GM23338 (cell line): Measurements from ENCODE around the gene PUS7. TPM values are rescaled to one million over a fixed set of nuclear protein-coding genes. Genes with fewer than 3 reads are reported as not detected.
A peak's percentile ranks its signal among the peaks of the same experiment; 100 is the strongest.
"Not testable (repeated sequence)": the region's sequence is repeated elsewhere in the genome, so short reads cannot be mapped to it uniquely, and the experiment has no call there.

Experiments
- ATAC-seq: fragments of 200-7000 bp; cut with Tn5 transposase; 3 replicates; pipeline ENCODE4 v1.9.1; 2020
- DNase-seq: peaks from one replicate; pipeline ENCODE4 v3.0.0-alpha.2; 2015; ENCODE audit warnings: low spot score
- H2AFZ ChIP-seq: fragments of 200-600 bp; sonication (generic); 2 replicates; pipeline ENCODE4 v1.8.0; 2016; ENCODE audit warnings: antibody characterized with exemption, mild to moderate bottlenecking, moderate library complexity
- H3F3A ChIP-seq: fragments of 200-600 bp; sonication (generic); replicated peaks from 2 replicates; pipeline ENCODE4 v1.8.0; 2017; ENCODE audit warnings: antibody characterized with exemption, mixed run types, low read depth
- H3K27ac ChIP-seq: fragments of 200-600 bp; sonication (generic); 2 replicates; pipeline ENCODE4 v1.6.1; 2016; ENCODE audit warnings: low read depth
- H3K27me3 ChIP-seq: fragments of 200-600 bp; sonication (generic); 2 replicates; pipeline ENCODE4 v1.8.0; 2016; ENCODE audit warnings: mild to moderate bottlenecking, mixed run types, moderate library complexity; ENCODE audit not compliant: insufficient read depth
- H3K36me3 ChIP-seq: fragments of 200-600 bp; sonication (generic); 2 replicates; pipeline ENCODE4 v1.8.0; 2016; ENCODE audit warnings: mild to moderate bottlenecking; ENCODE audit not compliant: insufficient read depth
- H3K4me1 ChIP-seq: fragments of 200-600 bp; sonication (generic); 2 replicates; pipeline ENCODE4 v1.8.0; 2016; ENCODE audit warnings: mild to moderate bottlenecking, moderate library complexity; ENCODE audit not compliant: insufficient read depth
- H3K4me2 ChIP-seq: fragments of 200-600 bp; sonication (generic); 2 replicates; pipeline ENCODE4 v1.7.1; 2017; ENCODE audit warnings: mixed run types
- H3K4me3 ChIP-seq: fragments of 200-600 bp; sonication (generic); 2 replicates; pipeline ENCODE4 v1.6.1; 2016; ENCODE audit warnings: mixed run types
- H3K79me2 ChIP-seq: fragments of 200-600 bp; sonication (generic); replicated peaks from 2 replicates; pipeline ENCODE4 v1.8.0; 2017; ENCODE audit warnings: mild to moderate bottlenecking; ENCODE audit not compliant: insufficient read depth
- H3K9me2 ChIP-seq: fragments of 200-600 bp; sonication (generic); 2 replicates; pipeline ENCODE4 v1.8.0; 2017; ENCODE audit not compliant: insufficient read depth
- H4K20me1 ChIP-seq: fragments of 200-600 bp; sonication (generic); replicated peaks from 2 replicates; pipeline ENCODE4 v1.8.0; 2017; ENCODE audit warnings: mild to moderate bottlenecking; ENCODE audit not compliant: insufficient read depth
- H3K27ac Mint-ChIP-seq: 2 replicates; pipeline ENCODE4 v1.8.0; 2020; ENCODE audit warnings: inconsistent platforms, mild to moderate bottlenecking, moderate library complexity, mixed read lengths
- H3K27me3 Mint-ChIP-seq: 3 replicates; pipeline ENCODE4 v1.8.0; 2022; ENCODE audit warnings: low read depth, mild to moderate bottlenecking, moderate library complexity, mixed read lengths, inconsistent platforms; ENCODE audit not compliant: insufficient read depth, poor library complexity
- H3K36me3 Mint-ChIP-seq: 3 replicates; pipeline ENCODE4 v1.8.0; 2021; ENCODE audit warnings: low read depth, mild to moderate bottlenecking, inconsistent platforms, moderate library complexity, mixed read lengths
- H3K4me1 Mint-ChIP-seq: 3 replicates; pipeline ENCODE4 v1.8.0; 2020; ENCODE audit warnings: mild to moderate bottlenecking, inconsistent platforms, mixed read lengths
- H3K4me3 Mint-ChIP-seq: 3 replicates; pipeline ENCODE4 v1.8.0; 2021; ENCODE audit warnings: moderate library complexity, mild to moderate bottlenecking, inconsistent platforms, mixed read lengths
- H3K9me3 Mint-ChIP-seq: 3 replicates; pipeline ENCODE4 v1.8.0; 2020; ENCODE audit warnings: moderate library complexity, mild to moderate bottlenecking, inconsistent platforms, mixed read lengths
- CTCF ChIP-seq, 2 experiments: fragments of 200-600 bp in 1 of 2; sonication (generic) in 1 of 2; conservative IDR thresholded peaks; 2 replicates each; pipeline versions ENCODE4 v1.5.1 to v1.6.1; 2016 to 2017; ENCODE audit warnings: antibody characterized with exemption in 2 of 2, low read depth in 2 of 2, mild to moderate bottlenecking in 2 of 2, moderate library complexity in 1 of 2
- ETS1 ChIP-seq: IDR thresholded peaks from 2 replicates; pipeline ENCODE4 v1.6.1; 2016; ENCODE audit warnings: antibody characterized with exemption
- EZH2 ChIP-seq: fragments of 200-600 bp; sonication (generic); IDR thresholded peaks from one replicate; pipeline ENCODE4 v1.8.0; 2017; ENCODE audit warnings: antibody characterized with exemption, mild to moderate bottlenecking, low read depth; ENCODE audit not compliant: unreplicated experiment
- EZH2phosphoT487 ChIP-seq: fragments of 200-600 bp; sonication (generic); IDR thresholded peaks from one replicate; pipeline ENCODE4 v1.8.1; 2018; ENCODE audit warnings: antibody characterized with exemption; ENCODE audit not compliant: unreplicated experiment
- JUNB ChIP-seq: IDR thresholded peaks from one replicate; pipeline ENCODE4 v1.6.1; 2016; ENCODE audit warnings: antibody characterized with exemption; ENCODE audit not compliant: unreplicated experiment
- NANOG ChIP-seq: IDR thresholded peaks from 2 replicates; pipeline ENCODE4 v1.6.1; 2016; ENCODE audit warnings: antibody characterized with exemption, borderline replicate concordance
- POLR2AphosphoS5 ChIP-seq: IDR thresholded peaks from 2 replicates; pipeline ENCODE4 v1.6.1; 2016; ENCODE audit warnings: antibody characterized with exemption, low read depth
- ZNF114 ChIP-seq: fragments of 250-450 bp; sonication (Bioruptor Pico); IDR thresholded peaks from 2 replicates; pipeline ENCODE4 v1.5.0; 2020; ENCODE audit warnings: mild to moderate bottlenecking, moderate library complexity
- ZNF331 ChIP-seq: fragments of 250-450 bp; sonication (Bioruptor Pico); IDR thresholded peaks from 2 replicates; pipeline ENCODE4 v1.5.0; 2020; ENCODE audit warnings: low read depth, mild to moderate bottlenecking, moderate library complexity
- polyA plus RNA-seq: library from polyadenylated mRNA; unstranded; fragments of >200 nt; fragmentation: Nextera tagmentation; extraction: Ambion mirVana; gene quantifications from 2 replicates; pipeline ENCODE4 v1.2.1, GENCODE V29; 2016
- total RNA-seq: library from RNA; depleted of rRNA; stranded (reverse); fragments of >200 nt; shearing (Covaris generic); gene quantifications from 2 replicates; pipeline ENCODE4 v1.2.3, GENCODE V29; 2014
- TF ChIP-seq, protein P1 (sequence below): IDR thresholded peaks from one replicate; pipeline ENCODE4 v1.6.1; 2018; ENCODE audit warnings: antibody characterized with exemption; ENCODE audit not compliant: unreplicated experiment

Gene PUS7
- total and polyA plus RNA-seq, 2 experiments from 2014 or later, result 34.8 to 62.2 TPM

DNA sequence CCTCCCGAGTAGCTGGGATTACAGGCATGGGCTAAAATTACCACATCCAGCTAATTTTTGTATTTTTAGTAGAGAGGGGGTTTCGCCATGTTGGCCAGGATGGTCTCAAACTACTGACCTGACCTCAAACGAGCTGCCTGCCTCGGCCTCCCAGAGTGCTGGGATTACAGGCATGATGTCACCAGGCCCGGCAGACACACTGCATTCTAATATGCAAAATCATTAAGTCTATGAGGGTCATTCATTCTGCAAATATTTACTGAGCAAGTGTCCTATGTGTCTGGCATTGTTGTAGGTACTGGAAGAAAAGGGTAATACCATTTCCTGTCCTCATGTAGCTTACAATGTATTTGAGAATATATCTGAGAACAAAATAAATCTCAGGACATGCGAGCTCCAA lies 2.7 kb downstream of the PUS7 start (continued):
- TF ChIP-seq ETS1 (no peak), POLR2AphosphoS5 (no peak), ZNF331 (CRISPR knock-in tag) (no peak), JUNB (no peak), ZNF114 (no peak), NANOG (no peak), CTCF (conservative IDR thresholded peaks at IDR 0.05; ENCODE audit: low read depth in 2 of 2) (no peak), EZH2phosphoT487 (no peak), EZH2 (no peak)
- TF ChIP-seq, protein P1, sequence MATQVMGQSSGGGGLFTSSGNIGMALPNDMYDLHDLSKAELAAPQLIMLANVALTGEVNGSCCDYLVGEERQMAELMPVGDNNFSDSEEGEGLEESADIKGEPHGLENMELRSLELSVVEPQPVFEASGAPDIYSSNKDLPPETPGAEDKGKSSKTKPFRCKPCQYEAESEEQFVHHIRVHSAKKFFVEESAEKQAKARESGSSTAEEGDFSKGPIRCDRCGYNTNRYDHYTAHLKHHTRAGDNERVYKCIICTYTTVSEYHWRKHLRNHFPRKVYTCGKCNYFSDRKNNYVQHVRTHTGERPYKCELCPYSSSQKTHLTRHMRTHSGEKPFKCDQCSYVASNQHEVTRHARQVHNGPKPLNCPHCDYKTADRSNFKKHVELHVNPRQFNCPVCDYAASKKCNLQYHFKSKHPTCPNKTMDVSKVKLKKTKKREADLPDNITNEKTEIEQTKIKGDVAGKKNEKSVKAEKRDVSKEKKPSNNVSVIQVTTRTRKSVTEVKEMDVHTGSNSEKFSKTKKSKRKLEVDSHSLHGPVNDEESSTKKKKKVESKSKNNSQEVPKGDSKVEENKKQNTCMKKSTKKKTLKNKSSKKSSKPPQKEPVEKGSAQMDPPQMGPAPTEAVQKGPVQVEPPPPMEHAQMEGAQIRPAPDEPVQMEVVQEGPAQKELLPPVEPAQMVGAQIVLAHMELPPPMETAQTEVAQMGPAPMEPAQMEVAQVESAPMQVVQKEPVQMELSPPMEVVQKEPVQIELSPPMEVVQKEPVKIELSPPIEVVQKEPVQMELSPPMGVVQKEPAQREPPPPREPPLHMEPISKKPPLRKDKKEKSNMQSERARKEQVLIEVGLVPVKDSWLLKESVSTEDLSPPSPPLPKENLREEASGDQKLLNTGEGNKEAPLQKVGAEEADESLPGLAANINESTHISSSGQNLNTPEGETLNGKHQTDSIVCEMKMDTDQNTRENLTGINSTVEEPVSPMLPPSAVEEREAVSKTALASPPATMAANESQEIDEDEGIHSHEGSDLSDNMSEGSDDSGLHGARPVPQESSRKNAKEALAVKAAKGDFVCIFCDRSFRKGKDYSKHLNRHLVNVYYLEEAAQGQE, result no peak

GRCh38 chr7:105515610-105516009 lies 6.5 kb downstream of the PUS7 start:
- not testable (repeated sequence) for H3K27ac Mint-ChIP-seq, ATAC-seq, H3K27me3 Mint-ChIP-seq, H3K4me3 Mint-ChIP-seq, H3K27me3 ChIP-seq, H3K9me3 Mint-ChIP-seq, H3K4me1 ChIP-seq, H3K4me3 ChIP-seq, H3F3A ChIP-seq, H3K4me2 ChIP-seq, H3K36me3 ChIP-seq, H3K9me2 ChIP-seq, DNase-seq, H2AFZ ChIP-seq
- H3K4me1 Mint-ChIP-seq, result peaks cover 12% of the 10 kb centered on the region; the same call in 2 of the 3 replicates
- peaks cover 61% of the 10 kb centered on the region for H3K36me3 Mint-ChIP-seq
- peaks cover 95% of the 10 kb centered on the region for H3K79me2 ChIP-seq
- peak overlapping the region; percentile 63; the same call in 1 of the 2 replicates for H3K27ac ChIP-seq
- peaks cover 54% of the 10 kb centered on the region for H4K20me1 ChIP-seq
